D721Med (cell line): ENCODE data around the gene EBF4.
"Not testable (repeated sequence)": the region's sequence is repeated elsewhere in the genome, so short reads cannot be mapped to it uniquely, and the experiment has no call there.

ENCODE experiments used
- DNase-seq: peaks from one replicate; pipeline ENCODE4 v3.0.0; 2011; ENCODE audit warnings: low spot score; ENCODE audit not compliant: insufficient read length
- FAIRE-seq: peaks from 2 replicates; lab custom pipeline; 2011; peaks lifted over from hg19 to GRCh38; lab: Jason Lieb, UNC
- CTCF ChIP-seq: IDR thresholded peaks from 2 replicates; pipeline ENCODE4 v1.5.1; 2012; ENCODE audit warnings: mild to moderate bottlenecking, control low read depth; ENCODE audit not compliant: insufficient read depth; ENCODE audit errors: missing control alignments

EBF4 gene

GRCh38 chr20:2693286-2694007, 867 bp downstream of the EBF4 start:
- FAIRE-seq (no peak), DNase-seq (peak; percentile 48)
- TF ChIP-seq CTCF = no peak

DNA sequence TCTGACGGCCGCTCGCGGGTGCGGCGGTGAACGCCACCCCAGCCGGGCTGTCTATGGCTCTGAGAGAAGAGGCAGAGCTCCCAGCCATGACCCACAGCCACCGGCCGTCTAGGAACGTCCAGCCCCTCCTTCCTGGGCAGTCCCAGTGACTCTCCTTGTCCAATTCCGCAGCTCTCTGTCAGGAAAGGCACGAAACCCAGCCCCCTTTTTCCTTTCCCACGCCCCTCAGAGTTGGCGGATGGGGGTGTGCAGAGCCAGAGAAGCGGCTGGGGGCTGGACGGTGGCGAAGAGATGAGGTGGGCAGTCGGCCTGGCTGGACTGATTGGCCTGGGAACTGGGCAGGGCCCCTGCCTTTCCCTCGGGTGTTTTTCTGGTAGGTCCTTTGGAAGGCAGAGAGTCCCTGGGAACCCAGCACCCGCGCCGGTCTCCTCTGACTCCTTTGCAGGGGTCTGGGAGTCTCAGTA, 1.5 kb downstream of the EBF4 start:
- no peak for DNase-seq
- FAIRE-seq = no peak
- no peak for TF ChIP-seq CTCF

- TF ChIP-seq CTCF = no peak
- FAIRE-seq (no peak), DNase-seq (no peak)
Measured at GRCh38 chr20:2694519-2694918, 1.9 kb downstream of the EBF4 start.

DNA sequence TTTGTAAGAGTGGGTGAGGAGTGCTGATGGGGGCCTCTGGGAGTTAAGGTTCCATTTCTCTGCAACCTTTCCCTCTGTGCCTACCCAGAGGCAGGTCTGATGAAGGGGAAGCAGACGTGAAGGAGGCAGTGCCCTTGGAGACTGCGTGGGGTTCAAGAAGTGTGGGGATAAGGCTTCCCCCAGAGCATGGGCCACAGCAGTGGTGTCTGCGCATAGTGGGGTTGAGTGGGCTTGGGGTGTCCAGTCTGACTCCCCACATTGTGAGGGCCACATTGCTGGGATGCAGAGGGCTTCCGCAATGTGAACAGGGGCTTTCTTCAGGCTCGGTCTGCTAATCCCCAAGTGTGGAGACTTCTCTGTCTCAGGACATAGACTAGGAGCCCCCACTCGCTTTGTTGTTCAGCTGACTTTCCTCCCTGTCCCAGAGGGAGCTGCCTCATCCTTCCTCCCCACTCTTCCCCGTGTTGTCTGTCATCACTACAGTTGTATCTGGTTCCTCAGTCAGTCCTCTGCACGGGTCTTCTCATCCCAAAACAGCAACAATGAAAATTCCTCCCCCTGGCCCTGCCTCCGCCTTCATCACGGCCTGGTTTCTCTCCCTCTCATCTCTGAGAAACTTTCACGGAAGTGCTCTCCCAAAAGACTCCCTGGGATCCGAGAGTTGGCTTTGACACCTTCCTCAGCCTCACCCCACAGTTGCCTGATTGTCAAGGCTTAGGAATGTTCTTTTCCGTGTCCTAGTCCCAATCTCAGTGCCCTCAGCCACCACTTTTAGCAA, 2.8 kb downstream of the EBF4 start:
- no peak for DNase-seq
- FAIRE-seq = no peak
- no peak for TF ChIP-seq CTCF

DNA sequence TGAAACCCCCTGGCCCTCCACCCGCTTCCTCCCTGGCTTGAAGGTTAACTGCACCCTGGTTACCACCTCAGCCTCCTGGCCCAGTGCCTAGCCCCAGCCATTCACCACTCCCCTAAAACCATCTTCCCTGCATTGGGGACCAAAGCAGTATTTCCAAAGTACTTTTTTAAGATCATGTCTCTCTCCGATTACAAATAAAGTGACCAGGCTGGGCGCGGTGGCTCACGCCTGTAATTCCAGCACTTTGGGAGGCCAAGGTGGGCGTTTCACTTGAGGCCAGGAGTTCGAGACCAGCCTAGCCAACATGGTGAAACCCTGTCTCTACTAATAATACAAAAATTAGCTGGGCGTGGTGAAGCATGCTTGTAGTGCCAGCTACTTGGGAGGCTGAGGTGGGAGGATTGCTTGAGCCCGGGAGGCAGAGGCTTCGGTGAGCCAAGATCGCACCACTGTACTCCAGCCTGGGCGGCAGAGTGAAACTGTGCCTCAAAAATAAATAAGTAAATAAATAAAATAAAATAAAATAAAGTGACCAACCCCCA, 3.5 kb downstream of the EBF4 start:
- FAIRE-seq, DNase-seq: not testable (repeated sequence)

DNA sequence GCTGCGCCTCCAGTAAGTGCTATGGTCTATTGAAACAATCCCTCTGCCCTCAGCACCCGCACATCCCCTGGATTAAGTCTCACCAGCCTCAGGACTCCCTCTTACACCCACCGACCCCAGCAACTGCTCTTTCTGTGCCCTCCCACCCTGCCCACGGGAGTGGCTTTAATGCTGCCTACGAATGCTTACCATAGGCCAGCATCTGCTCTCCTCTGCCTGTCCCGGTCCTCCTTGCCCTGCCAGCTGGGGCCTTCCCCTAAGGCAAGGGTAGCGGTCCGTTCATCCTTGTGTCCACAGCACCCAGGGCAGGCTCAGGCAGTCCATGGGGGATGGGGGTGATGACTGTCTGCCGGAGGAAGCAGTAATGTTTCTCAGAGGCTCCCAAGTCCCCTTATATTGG, 4.1 kb downstream of the EBF4 start:
- FAIRE-seq (no peak), DNase-seq (no peak)
- TF ChIP-seq CTCF = no peak

DNA sequence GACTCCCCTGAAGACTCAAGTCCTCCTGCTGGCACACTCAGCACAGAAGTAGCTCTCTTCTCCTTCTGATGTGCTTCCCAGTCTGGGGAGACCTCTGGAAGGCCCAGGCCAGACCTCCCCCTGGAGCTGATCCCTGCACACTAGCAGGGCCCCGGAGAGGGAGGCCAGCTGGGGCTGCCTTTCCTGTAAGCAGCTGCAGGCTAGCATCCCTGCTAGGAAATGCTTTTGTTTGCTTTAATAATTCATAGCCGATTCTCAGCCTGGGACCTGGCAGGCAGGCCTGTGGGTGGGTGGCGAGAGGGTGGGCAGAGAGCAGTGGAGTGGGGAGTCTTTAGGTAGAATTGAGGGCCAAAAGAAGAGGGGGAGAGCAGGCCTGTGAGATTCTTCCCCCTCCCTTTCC, 5.2 kb downstream of the EBF4 start:
- DNase-seq (no peak), FAIRE-seq (no peak)
- TF ChIP-seq CTCF = no peak
